A549 (cell line): ENCODE results near the gene ISCU. TPM values are rescaled to one million over a fixed set of nuclear protein-coding genes. Genes with fewer than 3 reads are reported as not detected.

ENCODE experiments used
- polyA plus RNA-seq, 4 experiments: library from polyadenylated mRNA; depleted of rRNA in 3 of 4; stranded (reverse); fragments of >200 nt; fragmentation: RNase III in 1 of 4; extraction: RNeasy Plus Mini Kit Qiagen cat#74134 plus additional on column Dnase treatment in 1 of 4; gene quantifications; 2 replicates in 3 of 4; 3 replicates in 1 of 4; pipeline ENCODE4 v1.2.3, GENCODE V29; 2011 to 2017

The ISCU gene
- polyA plus RNA-seq, 2 of the 4 experiments (the other 2 are of a cell fraction) = 97.5 to 174 TPM

Other genes with a start within 250 kb of the ISCU start
- not detected in 2 replicates for gene CMKLR1, start 223.3 kb upstream of the ISCU start, polyA plus RNA-seq (2011; rRNA removed)
- gene CMKLR1, start 223.3 kb upstream of the ISCU start, polyA plus RNA-seq (2017; fragmentation: RNase III; extraction: RNeasy Plus Mini Kit Qiagen cat#74134 plus additional on column Dnase treatment) = not detected in 3 replicates
- 1.7 and 4.8 TPM in 2 replicates for gene FICD, start 47.3 kb upstream of the ISCU start, polyA plus RNA-seq (2011; rRNA removed)
- 1.9 to 2.5 TPM (median 2.1 TPM) in 3 replicates for gene FICD, start 47.3 kb upstream of the ISCU start, polyA plus RNA-seq (2017; fragmentation: RNase III; extraction: RNeasy Plus Mini Kit Qiagen cat#74134 plus additional on column Dnase treatment)
- 51.8 and 52.7 TPM in 2 replicates for gene SART3, start 1.4 kb upstream of the ISCU start, polyA plus RNA-seq (2011; rRNA removed)
- gene SART3, start 1.4 kb upstream of the ISCU start, polyA plus RNA-seq (2017; fragmentation: RNase III; extraction: RNeasy Plus Mini Kit Qiagen cat#74134 plus additional on column Dnase treatment) = 77.2 to 83.2 TPM (median 81.5 TPM) in 3 replicates
- not detected in 2 replicates for gene TMEM119, start 35.5 kb downstream of the ISCU start, polyA plus RNA-seq (2011; rRNA removed)
- not detected in 3 replicates for gene TMEM119, start 35.5 kb downstream of the ISCU start, polyA plus RNA-seq (2017; fragmentation: RNase III; extraction: RNeasy Plus Mini Kit Qiagen cat#74134 plus additional on column Dnase treatment)
- gene SELPLG, start 71.3 kb downstream of the ISCU start, polyA plus RNA-seq (2011; rRNA removed) = 0.17 and 0.24 TPM in 2 replicates
- gene SELPLG, start 71.3 kb downstream of the ISCU start, polyA plus RNA-seq (2017; fragmentation: RNase III; extraction: RNeasy Plus Mini Kit Qiagen cat#74134 plus additional on column Dnase treatment) = 0.43 to 0.67 TPM (median 0.65 TPM) in 3 replicates
- gene CORO1C, start 168.9 kb downstream of the ISCU start, polyA plus RNA-seq (2011; rRNA removed) = 245 and 296 TPM in 2 replicates
- 165 to 189 TPM (median 166 TPM) in 3 replicates for gene CORO1C, start 168.9 kb downstream of the ISCU start, polyA plus RNA-seq (2017; fragmentation: RNase III; extraction: RNeasy Plus Mini Kit Qiagen cat#74134 plus additional on column Dnase treatment)